ENCODE measurements around the gene TRMT61B. TPM values are rescaled to one million over a fixed set of nuclear protein-coding genes. Genes with fewer than 3 reads are reported as not detected.

Gene TRMT61B
- 11.3 TPM for total RNA-seq
- polyA plus RNA-seq: 42.4 TPM
- long read RNA-seq, donor 1, partial matches to known transcripts: 0 of 1 reads
- long read RNA-seq, donor 1, other reads (novel, unspliced or antisense): 0 of 1 reads
- long read RNA-seq, donor 2, transcript TRMT61B-201 (7 exons, 1,836 nt): major isoform, 13 of 13 reads
- long read RNA-seq, donor 2, partial matches to known transcripts: 0 of 13 reads
- long read RNA-seq, donor 2, other reads (novel, unspliced or antisense): 0 of 13 reads
- long read RNA-seq, donor 3, partial matches to known transcripts: 0 of 3 reads
- long read RNA-seq, donor 3, other reads (novel, unspliced or antisense): 0 of 3 reads
- long read RNA-seq, donor 4, partial matches to known transcripts: 0 of 1 reads
- long read RNA-seq, donor 4, other reads (novel, unspliced or antisense): 0 of 1 reads
- long read RNA-seq, donor 5, partial matches to known transcripts: 0 of 4 reads
- long read RNA-seq, donor 5, other reads (novel, unspliced or antisense): 0 of 4 reads
- long read RNA-seq, donor 6, transcript TRMT61B-201 (7 exons, 1,836 nt): major isoform, 5 of 5 reads
- long read RNA-seq, donor 6, partial matches to known transcripts: 0 of 5 reads
- long read RNA-seq, donor 6, other reads (novel, unspliced or antisense): 0 of 5 reads
- long read RNA-seq, donor 7, partial matches to known transcripts: 0 of 4 reads
- long read RNA-seq, donor 7, other reads (novel, unspliced or antisense): 0 of 4 reads
- long read RNA-seq, donor 8, partial matches to known transcripts: 0 of 1 reads
- long read RNA-seq, donor 8, other reads (novel, unspliced or antisense): 0 of 1 reads
- long read RNA-seq, donor 9, partial matches to known transcripts: 0 of 1 reads
- long read RNA-seq, donor 9, other reads (novel, unspliced or antisense): 0 of 1 reads
- long read RNA-seq, donor 10, partial matches to known transcripts: 0 of 1 reads
- long read RNA-seq, donor 10, other reads (novel, unspliced or antisense): 0 of 1 reads

- Histone ChIP-seq H3K36me3 (ENCODE audit: control insufficient read depth in 2 of 2, insufficient read depth in 2 of 2, low read length in 1 of 2) (no peaks in the 10 kb centered on the region), H3K27me3 (ENCODE audit: control insufficient read depth in 2 of 2, insufficient read depth in 1 of 2, low read length in 1 of 2) (peaks cover 0 to 4% of the 10 kb centered on the region in 2 donors), H3K27ac (ENCODE audit: low read depth in 1 of 2, low read length in 1 of 2) (peak within 1 kb of the TSS; percentile 87 to 94), H3K4me3 (ENCODE audit: low read length in 2 of 2) (peak within 1 kb of the TSS; percentile 72 to 95), H3K9me3 (ENCODE audit: control insufficient read depth in 2 of 2, insufficient read depth in 1 of 2, low read length in 1 of 2) (no peaks in the 10 kb centered on the region), H3K4me1 (ENCODE audit: control insufficient read depth in 2 of 2, insufficient read depth in 2 of 2, low read length in 2 of 2) (peaks cover 11 to 15% of the 10 kb centered on the region in 2 donors)
- DNase-seq (ENCODE audit: low read depth in 6 of 9, low spot score in 9 of 9): peak; percentile 91 to 98 (median 94)
- WGBS: under 1% methylated on average over 57 of the region's 57 CpGs
Observed at GRCh38 chr2:28870146-28870891, at the start of gene TRMT61B. TRMT61B (minus strand) TSS chr2:28870309; CDS start chr2:28870277, 32 bp downstream.

- Histone ChIP-seq H3K27ac (ENCODE audit: low read depth in 1 of 2, low read length in 1 of 2) (no peak overlapping the region), H3K4me3 (ENCODE audit: low read length in 2 of 2) (no peak overlapping the region), H3K36me3 (ENCODE audit: control insufficient read depth in 2 of 2, insufficient read depth in 2 of 2, low read length in 1 of 2) (peaks cover 5 to 58% of the 10 kb centered on the region in 2 donors), H3K9me3 (ENCODE audit: control insufficient read depth in 2 of 2, insufficient read depth in 1 of 2, low read length in 1 of 2) (no peaks in the 10 kb centered on the region), H3K27me3 (ENCODE audit: control insufficient read depth in 2 of 2, insufficient read depth in 1 of 2, low read length in 1 of 2) (no peaks in the 10 kb centered on the region), H3K4me1 (ENCODE audit: control insufficient read depth in 2 of 2, insufficient read depth in 2 of 2, low read length in 2 of 2) (no peaks in the 10 kb centered on the region)
- no peak for DNase-seq (ENCODE audit: low read depth in 6 of 9, low spot score in 9 of 9)
- WGBS: 98% methylated on average over 1 of the region's 1 CpG
Observed at GRCh38 chr2:28915939-28916338, 45.8 kb upstream of the TRMT61B start.

- H3K27me3 ChIP-seq (ENCODE audit: control insufficient read depth in 2 of 2, insufficient read depth in 1 of 2, low read length in 1 of 2): no peaks in the 10 kb centered on the region
- DNase-seq (ENCODE audit: low read depth in 6 of 9, low spot score in 9 of 9): no peak
- no peak overlapping the region for H3K4me3 ChIP-seq (ENCODE audit: low read length in 2 of 2)
- peaks cover 28 to 68% of the 10 kb centered on the region in 2 donors for H3K36me3 ChIP-seq (ENCODE audit: control insufficient read depth in 2 of 2, insufficient read depth in 2 of 2, low read length in 1 of 2)
- 96% methylated on average over 6 of the region's 6 CpGs for WGBS
- H3K9me3 ChIP-seq (ENCODE audit: control insufficient read depth in 2 of 2, insufficient read depth in 1 of 2, low read length in 1 of 2): no peaks in the 10 kb centered on the region
- H3K4me1 ChIP-seq (ENCODE audit: control insufficient read depth in 2 of 2, insufficient read depth in 2 of 2, low read length in 2 of 2): no peaks in the 10 kb centered on the region
- H3K27ac ChIP-seq (ENCODE audit: low read depth in 1 of 2, low read length in 1 of 2): no peak overlapping the region
Observed at GRCh38 chr2:28909655-28910353, 39.7 kb upstream of the TRMT61B start.

GRCh38 chr2:28908172-28908571 lies 38.1 kb upstream of the TRMT61B start:
- Histone ChIP-seq H3K27me3 (ENCODE audit: control insufficient read depth in 2 of 2, insufficient read depth in 1 of 2, low read length in 1 of 2) (no peaks in the 10 kb centered on the region), H3K27ac (ENCODE audit: low read depth in 1 of 2, low read length in 1 of 2) (no peak overlapping the region), H3K4me3 (ENCODE audit: low read length in 2 of 2) (no peak overlapping the region), H3K36me3 (ENCODE audit: control insufficient read depth in 2 of 2, insufficient read depth in 2 of 2, low read length in 1 of 2) (peaks cover 28 to 60% of the 10 kb centered on the region in 2 donors), H3K4me1 (ENCODE audit: control insufficient read depth in 2 of 2, insufficient read depth in 2 of 2, low read length in 2 of 2) (no peaks in the 10 kb centered on the region), H3K9me3 (ENCODE audit: control insufficient read depth in 2 of 2, insufficient read depth in 1 of 2, low read length in 1 of 2) (no peaks in the 10 kb centered on the region)
- 76% methylated on average over 1 of the region's 1 CpG for WGBS
- DNase-seq (ENCODE audit: low read depth in 6 of 9, low spot score in 9 of 9): no peak

GRCh38 chr2:28906821-28907220 lies 36.7 kb upstream of the TRMT61B start:
- over 99% methylated on average over 2 of the region's 2 CpGs for WGBS
- peaks cover 33 to 60% of the 10 kb centered on the region in 2 donors for H3K36me3 ChIP-seq (ENCODE audit: control insufficient read depth in 2 of 2, insufficient read depth in 2 of 2, low read length in 1 of 2)

GRCh38 chr2:28906376-28906775 lies 36.3 kb upstream of the TRMT61B start:
- H3K27me3 ChIP-seq (ENCODE audit: control insufficient read depth in 2 of 2, insufficient read depth in 1 of 2, low read length in 1 of 2): no peaks in the 10 kb centered on the region
- no peaks in the 10 kb centered on the region for H3K4me1 ChIP-seq (ENCODE audit: control insufficient read depth in 2 of 2, insufficient read depth in 2 of 2, low read length in 2 of 2)
- H3K9me3 ChIP-seq (ENCODE audit: control insufficient read depth in 2 of 2, insufficient read depth in 1 of 2, low read length in 1 of 2): no peaks in the 10 kb centered on the region
- H3K4me3 ChIP-seq (ENCODE audit: low read length in 2 of 2): no peak overlapping the region
- no peak overlapping the region for H3K27ac ChIP-seq (ENCODE audit: low read depth in 1 of 2, low read length in 1 of 2)
- WGBS: 99% methylated on average over 4 of the region's 4 CpGs
- no peak for DNase-seq (ENCODE audit: low read depth in 6 of 9, low spot score in 9 of 9)
- H3K36me3 ChIP-seq (ENCODE audit: control insufficient read depth in 2 of 2, insufficient read depth in 2 of 2, low read length in 1 of 2): peaks cover 33 to 60% of the 10 kb centered on the region in 2 donors

More at GRCh38 chr2:28906821-28907220, 36.7 kb upstream of the TRMT61B start:
- DNase-seq (ENCODE audit: low read depth in 6 of 9, low spot score in 9 of 9): no peak
- H3K4me3 ChIP-seq (ENCODE audit: low read length in 2 of 2): no peak overlapping the region
- no peaks in the 10 kb centered on the region for H3K9me3 ChIP-seq (ENCODE audit: control insufficient read depth in 2 of 2, insufficient read depth in 1 of 2, low read length in 1 of 2)
- no peaks in the 10 kb centered on the region for H3K4me1 ChIP-seq (ENCODE audit: control insufficient read depth in 2 of 2, insufficient read depth in 2 of 2, low read length in 2 of 2)
- H3K27me3 ChIP-seq (ENCODE audit: control insufficient read depth in 2 of 2, insufficient read depth in 1 of 2, low read length in 1 of 2): no peaks in the 10 kb centered on the region
- H3K27ac ChIP-seq (ENCODE audit: low read depth in 1 of 2, low read length in 1 of 2): no peak overlapping the region

- 98% methylated on average over 3 of the region's 3 CpGs for WGBS
- DNase-seq (ENCODE audit: low read depth in 6 of 9, low spot score in 9 of 9): no peak
- Histone ChIP-seq H3K9me3 (ENCODE audit: control insufficient read depth in 2 of 2, insufficient read depth in 1 of 2, low read length in 1 of 2) (no peaks in the 10 kb centered on the region), H3K27me3 (ENCODE audit: control insufficient read depth in 2 of 2, insufficient read depth in 1 of 2, low read length in 1 of 2) (no peaks in the 10 kb centered on the region), H3K27ac (ENCODE audit: low read depth in 1 of 2, low read length in 1 of 2) (no peak overlapping the region), H3K36me3 (ENCODE audit: control insufficient read depth in 2 of 2, insufficient read depth in 2 of 2, low read length in 1 of 2) (peaks cover 33 to 60% of the 10 kb centered on the region in 2 donors), H3K4me1 (ENCODE audit: control insufficient read depth in 2 of 2, insufficient read depth in 2 of 2, low read length in 2 of 2) (no peaks in the 10 kb centered on the region), H3K4me3 (ENCODE audit: low read length in 2 of 2) (no peak overlapping the region)
Observed at GRCh38 chr2:28905533-28905932, 35.4 kb upstream of the TRMT61B start.

GRCh38 chr2:28904802-28905457 lies 34.8 kb upstream of the TRMT61B start:
- no peak for DNase-seq (ENCODE audit: low read depth in 6 of 9, low spot score in 9 of 9)
- Histone ChIP-seq H3K9me3 (ENCODE audit: control insufficient read depth in 2 of 2, insufficient read depth in 1 of 2, low read length in 1 of 2) (no peaks in the 10 kb centered on the region), H3K4me1 (ENCODE audit: control insufficient read depth in 2 of 2, insufficient read depth in 2 of 2, low read length in 2 of 2) (no peaks in the 10 kb centered on the region), H3K4me3 (ENCODE audit: low read length in 2 of 2) (no peak overlapping the region), H3K27me3 (ENCODE audit: control insufficient read depth in 2 of 2, insufficient read depth in 1 of 2, low read length in 1 of 2) (no peaks in the 10 kb centered on the region), H3K27ac (ENCODE audit: low read depth in 1 of 2, low read length in 1 of 2) (no peak overlapping the region), H3K36me3 (ENCODE audit: control insufficient read depth in 2 of 2, insufficient read depth in 2 of 2, low read length in 1 of 2) (peaks cover 33 to 58% of the 10 kb centered on the region in 2 donors)
- WGBS: 95% methylated on average over 2 of the region's 2 CpGs
